Renal pelvis (tissue), 4 donors: Measurements from ENCODE around the gene GATAD2B. TPM values are rescaled to one million over a fixed set of nuclear protein-coding genes. Genes with fewer than 3 reads are reported as not detected.
"Not testable (repeated sequence)": the region's sequence is repeated elsewhere in the genome, so short reads cannot be mapped to it uniquely, and the experiment has no call there.

ENCODE experiments used
- DNase-seq: peaks from one replicate; pipeline ENCODE4 v3.0.0-alpha.2; 2013
- polyA plus RNA-seq, 3 donors: library from polyadenylated mRNA; unstranded; fragments of 120-200 nt; gene quantifications; one replicate each; pipeline ENCODE4 v1.2.1, GENCODE V29; 2013; ENCODE audit not compliant: insufficient read length in 3 of 3

GATAD2B gene
- polyA plus RNA-seq, 3 donors, result 25.5 to 38.5 (median 34.4) TPM

DNA sequence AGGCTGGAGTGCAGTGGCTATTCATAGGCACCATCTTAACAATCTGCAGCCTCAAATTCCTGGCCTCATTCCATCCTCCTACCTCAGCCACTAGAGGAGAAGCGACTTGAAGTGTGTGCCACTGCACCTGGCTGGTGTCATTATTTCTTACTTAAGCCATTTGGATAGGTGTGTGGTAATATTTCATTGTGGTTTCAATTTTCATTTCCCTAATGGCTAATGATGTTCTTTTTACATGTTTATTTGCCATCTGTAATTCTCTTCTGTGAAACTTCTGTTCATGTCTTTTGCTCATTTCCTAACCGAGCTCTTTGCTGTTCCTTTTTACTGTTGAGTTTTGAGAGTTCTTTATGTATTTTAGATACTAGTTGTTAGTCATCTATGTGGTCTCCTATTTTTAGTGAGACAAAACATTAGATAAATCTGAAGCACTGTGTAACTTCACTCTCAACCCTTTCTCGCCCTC, 80.7 kb downstream of the GATAD2B start:
- DNase-seq, result no peak

DNA sequence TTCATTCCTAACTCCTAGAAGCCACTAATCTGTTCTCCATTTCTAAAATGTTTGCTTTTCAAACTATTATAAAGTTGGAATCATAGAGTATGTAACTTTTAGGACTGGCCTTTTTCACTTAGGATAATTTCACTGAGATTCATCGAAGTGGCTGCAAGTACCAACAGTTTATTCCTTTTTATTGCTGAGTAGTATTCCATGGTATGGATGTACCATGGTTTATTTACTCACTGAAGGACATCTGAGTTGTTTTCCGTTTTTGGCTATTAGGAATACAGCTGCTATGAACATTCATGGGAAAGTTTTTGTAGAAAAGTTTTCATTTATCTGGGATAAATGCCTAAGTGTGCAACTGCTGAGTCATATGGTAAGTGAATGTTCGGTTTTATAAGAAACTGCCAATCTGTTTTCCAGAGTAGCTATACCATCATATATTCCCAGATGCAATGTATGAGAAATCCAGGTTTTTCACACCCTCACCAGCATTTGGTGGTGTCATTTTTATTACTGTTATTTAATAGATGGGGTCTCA, 81.2 kb downstream of the GATAD2B start:
- no peak for DNase-seq

- DNase-seq, result not testable (repeated sequence)
Observed at GRCh38 chr1:153840774-153841173, 82.0 kb downstream of the GATAD2B start.

DNA sequence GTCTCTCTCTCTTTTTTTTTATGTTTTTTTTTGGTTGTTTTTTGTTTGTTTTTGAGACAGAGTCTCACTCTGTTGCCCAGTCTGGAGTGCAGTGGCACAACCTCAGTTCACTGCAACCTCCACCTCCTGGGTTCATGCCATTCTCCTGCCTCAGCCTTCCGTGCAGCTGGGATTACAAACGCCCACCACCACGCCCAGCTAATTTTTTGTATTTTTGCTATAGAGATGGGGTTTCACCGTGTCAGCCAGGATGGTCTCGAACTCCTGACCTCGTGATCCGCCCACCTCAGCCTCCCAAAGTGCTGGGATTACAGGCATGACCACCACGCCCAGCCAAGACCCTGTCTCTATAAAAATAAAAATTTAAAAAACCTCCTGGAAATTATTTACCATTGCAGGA, 88.8 kb downstream of the GATAD2B start:
- not testable (repeated sequence) for DNase-seq

DNA sequence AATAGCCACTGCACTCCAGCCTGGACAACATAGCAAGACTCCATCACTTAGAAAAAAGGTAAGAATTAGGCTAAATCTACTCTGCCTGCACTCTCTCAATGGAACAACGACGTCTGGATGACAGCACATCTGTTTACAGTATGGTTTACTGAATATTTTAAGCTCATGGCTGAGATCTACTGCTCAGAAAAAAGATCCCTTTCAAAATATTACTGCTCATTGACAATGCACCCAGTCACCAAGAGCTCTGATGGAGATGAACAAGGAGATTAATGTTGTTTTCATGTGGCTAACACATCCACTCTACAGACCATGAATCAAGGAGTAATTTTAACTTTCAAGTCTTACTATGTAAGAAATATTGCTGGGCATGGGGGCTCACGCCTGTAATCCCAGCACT, 89.6 kb downstream of the GATAD2B start:
- no peak for DNase-seq

- no peak for DNase-seq
Observed at GRCh38 chr1:153832293-153832692, 90.5 kb downstream of the GATAD2B start.

DNA sequence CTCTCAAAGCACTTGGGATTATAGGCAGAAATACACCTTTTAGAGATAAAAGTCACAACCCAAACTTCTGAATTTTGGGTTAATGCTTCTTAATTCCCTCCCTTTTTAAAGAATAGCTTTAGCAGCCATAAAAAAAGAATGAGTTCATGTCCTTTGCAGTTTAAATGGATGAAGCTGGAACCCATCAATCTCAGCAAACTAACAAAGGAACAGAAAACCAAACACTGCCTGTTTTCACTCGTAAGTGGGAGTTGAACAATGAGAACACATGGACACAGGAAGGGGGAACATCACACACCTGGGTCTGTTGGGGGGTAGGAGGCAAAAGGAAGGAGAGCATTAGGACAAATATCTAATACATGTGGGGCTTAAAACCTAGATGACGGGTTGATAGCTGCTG, 91.7 kb downstream of the GATAD2B start:
- peak; percentile 21 for DNase-seq

DNA sequence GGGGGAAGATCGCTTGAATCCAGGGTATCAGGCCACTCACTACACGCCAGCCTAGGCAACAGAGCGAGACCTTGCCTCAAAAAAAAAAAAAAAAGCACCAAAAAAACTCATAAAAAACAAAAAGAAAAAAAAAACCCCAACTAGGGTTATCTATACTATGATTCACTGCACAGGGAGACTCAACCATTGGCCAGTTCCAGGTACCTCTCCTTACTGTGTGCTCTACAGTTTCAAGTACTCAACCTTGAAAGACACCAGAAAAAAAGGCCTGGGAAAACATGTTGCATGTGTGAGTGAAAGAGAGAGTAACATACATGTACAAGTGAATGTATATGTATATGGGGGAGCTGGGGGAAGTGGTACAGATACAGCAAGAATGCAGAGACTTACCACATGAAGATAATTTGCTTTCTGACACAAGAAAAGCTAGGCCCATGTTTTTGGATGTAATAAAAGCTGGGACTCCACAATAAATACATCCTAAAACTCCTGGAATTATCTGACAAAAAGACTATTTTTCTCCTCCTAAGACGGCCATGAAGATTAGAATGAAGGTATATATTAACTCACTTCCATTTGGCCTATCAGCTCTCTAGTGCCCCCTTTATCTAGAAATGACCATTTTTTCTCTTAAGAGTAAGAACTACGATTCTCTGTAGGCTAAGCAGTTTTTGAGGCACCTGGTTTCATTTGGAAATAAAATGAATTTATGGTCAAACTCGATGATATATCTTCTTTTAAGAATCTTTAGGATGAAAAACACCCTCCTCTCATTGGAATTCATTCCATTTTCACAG, 95.4 kb downstream of the GATAD2B start:
- no peak for DNase-seq

GRCh38 chr1:153818876-153819275, 103.9 kb downstream of the GATAD2B start:
- DNase-seq, result no peak

GRCh38 chr1:153816283-153816889, 106.4 kb downstream of the GATAD2B start:
- DNase-seq, result no peak

- DNase-seq, result no peak
Observed at GRCh38 chr1:153805886-153806719, 116.7 kb downstream of the GATAD2B start.

DNA sequence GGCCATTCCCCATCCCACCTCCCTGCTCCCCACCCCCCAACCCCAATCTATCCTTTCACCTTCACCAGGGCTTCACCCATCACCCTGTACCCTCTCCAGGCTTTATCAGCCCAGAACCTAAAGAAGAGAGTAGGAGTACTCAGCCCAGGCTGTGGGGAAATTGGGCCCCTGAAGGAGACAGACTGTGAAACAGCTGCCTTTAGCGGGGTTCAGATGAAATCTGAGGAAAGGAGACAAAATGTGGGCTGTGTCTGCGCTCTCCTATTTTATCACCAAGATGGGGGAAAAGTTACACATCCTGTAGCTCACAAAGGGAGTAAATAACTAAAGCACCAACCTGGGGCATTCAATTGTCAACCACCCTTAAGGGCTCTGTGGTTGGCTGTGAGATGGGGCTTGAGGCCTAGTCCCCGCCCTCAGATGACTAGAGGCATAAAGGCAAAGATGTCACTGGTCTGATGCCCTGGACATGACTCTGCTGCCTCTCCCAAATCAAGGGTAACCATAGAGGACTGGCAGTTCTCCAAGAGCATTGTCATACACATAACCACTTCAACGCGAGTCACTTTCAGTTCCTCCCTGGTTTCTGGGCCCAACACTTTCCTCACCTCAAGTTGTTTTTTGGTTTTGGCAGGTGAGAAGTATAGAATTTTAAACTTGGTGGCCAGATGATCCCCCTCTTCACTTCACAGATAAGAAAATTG, 117.6 kb downstream of the GATAD2B start:
- DNase-seq, result no peak

- DNase-seq, result no peak
Observed at GRCh38 chr1:153804112-153804511, 118.7 kb downstream of the GATAD2B start.

- DNase-seq, result no peak
Observed at GRCh38 chr1:153803470-153804056, 119.2 kb downstream of the GATAD2B start.

GRCh38 chr1:153801786-153802697, 120.7 kb downstream of the GATAD2B start:
- no peak for DNase-seq

- no peak for DNase-seq
Observed at GRCh38 chr1:153801028-153801625, 121.6 kb downstream of the GATAD2B start.

DNA sequence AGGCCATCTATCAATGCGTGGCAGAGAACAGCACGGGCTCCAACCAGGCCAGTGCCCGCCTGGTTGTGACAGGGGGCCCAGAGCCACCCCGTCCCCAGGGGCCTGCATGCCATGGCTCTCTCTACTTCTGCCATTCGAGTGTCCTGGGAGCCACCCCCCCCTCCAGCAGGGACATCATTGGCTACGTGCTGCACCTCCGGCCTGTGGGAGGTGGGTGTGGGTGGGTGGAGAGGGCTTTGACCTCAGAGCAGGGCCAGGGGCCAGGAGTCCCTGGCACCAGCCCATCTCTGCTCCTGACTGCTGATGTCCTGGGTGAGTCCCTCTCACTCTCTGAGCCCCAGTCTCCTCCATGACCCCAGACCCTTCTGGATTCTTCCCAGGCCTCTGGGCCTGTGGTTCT, 122.3 kb downstream of the GATAD2B start:
- DNase-seq, result no peak

DNA sequence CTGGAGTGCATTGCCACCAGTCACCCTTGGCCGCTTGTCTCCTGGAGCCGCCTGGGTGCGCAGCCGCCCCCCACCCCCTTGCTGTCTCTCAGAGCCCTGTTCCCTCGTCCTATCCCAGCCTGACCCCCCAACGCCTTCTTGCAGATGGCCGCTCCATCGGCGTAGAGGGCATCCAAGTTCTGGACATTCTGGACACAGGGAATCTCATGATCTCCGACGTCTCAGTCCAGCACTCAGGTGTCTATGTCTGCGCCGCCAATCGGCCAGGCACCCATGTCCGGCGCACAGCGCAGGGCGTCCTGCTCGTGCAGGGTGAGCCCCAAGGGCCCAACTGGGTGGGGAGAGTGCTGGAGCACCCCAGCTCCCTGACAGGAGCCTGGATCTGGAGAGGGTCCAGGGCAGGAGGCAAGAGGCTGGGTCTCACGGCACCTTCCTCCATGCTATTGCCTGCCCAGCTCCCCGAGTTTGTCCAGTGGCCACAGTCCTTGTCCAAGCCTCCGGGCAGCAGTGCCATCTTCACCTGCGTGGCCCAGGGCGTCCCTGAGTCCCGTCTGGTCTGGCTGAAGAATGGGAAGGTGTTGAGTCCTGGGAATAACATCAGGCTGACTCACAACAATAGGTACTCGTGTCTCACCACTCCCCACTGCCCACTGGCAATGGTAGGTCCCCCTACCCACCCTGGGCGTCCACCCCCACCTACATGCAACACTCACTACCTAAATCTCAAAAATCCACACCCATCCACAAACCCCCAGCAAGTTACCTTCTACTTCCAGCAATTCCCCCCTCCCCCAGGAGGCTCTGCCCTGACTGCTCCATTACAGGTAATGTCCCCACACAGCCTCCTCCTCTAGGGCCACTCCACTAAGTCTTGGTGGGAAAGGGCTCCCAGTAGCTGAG, 123.0 kb downstream of the GATAD2B start:
- DNase-seq, result no peak

DNA sequence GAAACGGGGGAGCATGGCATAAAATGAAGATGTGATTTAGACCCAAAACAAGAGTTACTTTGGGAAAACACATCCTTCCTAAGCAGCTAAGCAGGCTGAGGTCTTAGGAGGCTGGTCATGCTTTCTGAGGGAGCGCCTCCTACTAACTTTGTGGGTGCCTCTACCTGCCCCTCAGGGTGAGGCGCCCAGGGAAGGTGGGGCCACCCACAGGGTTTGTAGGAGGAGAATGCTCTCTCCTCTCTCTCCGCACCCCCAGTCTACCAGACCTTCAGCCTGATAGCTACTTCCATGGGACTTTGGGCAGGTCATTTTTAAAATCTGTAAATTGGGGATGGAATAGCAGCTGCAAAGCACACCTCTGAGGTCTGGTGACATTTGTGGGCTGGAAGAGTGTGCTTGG, 123.8 kb downstream of the GATAD2B start:
- no peak for DNase-seq
